HepG2 (cell line): ENCODE results near the gene ALG8. TPM values are rescaled to one million over a fixed set of nuclear protein-coding genes. Genes with fewer than 3 reads are reported as not detected.

Experiments
- BRF2 ChIP-seq: sonication (generic); formaldehyde crosslinking; IDR thresholded peaks from 2 replicates; pipeline ENCODE4 v1.8.1; 2022; ENCODE audit warnings: mild to moderate bottlenecking, missing genetic modification reagents
- ELF4 ChIP-seq: sonication (generic); formaldehyde crosslinking; IDR thresholded peaks from 2 replicates; pipeline ENCODE4 v1.5.0; 2020; ENCODE audit warnings: missing genetic modification reagents, mild to moderate bottlenecking, moderate library complexity, borderline replicate concordance
- FOXA3 ChIP-seq: IDR thresholded peaks from 2 replicates; pipeline ENCODE4 v1.6.1; 2016; ENCODE audit warnings: missing genetic modification reagents, missing compliant biosample characterization
- FOXK1 ChIP-seq: sonication (generic); formaldehyde crosslinking; IDR thresholded peaks from 2 replicates; pipeline ENCODE4 v1.4.0; 2020; ENCODE audit warnings: low read depth, missing genetic modification reagents, borderline replicate concordance
- MAFF ChIP-seq: IDR thresholded peaks from 2 replicates; pipeline ENCODE4 v1.6.1; 2011; ENCODE audit warnings: low read depth, low read length, improper control_type of control experiment
- NFE2L2 ChIP-seq: fragments of 150-350 bp; IDR thresholded peaks from 2 replicates; pipeline ENCODE4 v1.6.1; 2014; ENCODE audit warnings: low read length
- PCBP2 ChIP-seq: fragments of 200-400 bp; formaldehyde crosslinking; optimal IDR thresholded peaks from 2 replicates; pipeline ENCODE3; 2018; ENCODE audit warnings: low read length, low read depth; ENCODE audit not compliant: poor library complexity, severe bottlenecking
- POLR2G ChIP-seq: fragments of 200-400 bp; formaldehyde crosslinking; IDR thresholded peaks from 2 replicates; pipeline ENCODE4 v1.6.1; 2018; ENCODE audit warnings: mild to moderate bottlenecking, low read depth, low read length, moderate library complexity
- PTBP1 ChIP-seq: fragments of 200-400 bp; formaldehyde crosslinking; IDR thresholded peaks from 2 replicates; pipeline ENCODE4 v1.6.1; 2018; ENCODE audit warnings: low read length, low read depth; ENCODE audit not compliant: poor library complexity, severe bottlenecking
- RXRA ChIP-seq: sonication (generic); formaldehyde crosslinking; IDR thresholded peaks from 2 replicates; pipeline ENCODE4 v1.5.1; 2020; ENCODE audit warnings: missing genetic modification reagents
- SMAD9 ChIP-seq: sonication (generic); formaldehyde crosslinking; IDR thresholded peaks from 2 replicates; pipeline ENCODE4 v1.5.1; 2020; ENCODE audit warnings: mild to moderate bottlenecking, missing genetic modification reagents
- THAP7 ChIP-seq: sonication (generic); formaldehyde crosslinking; IDR thresholded peaks from 2 replicates; pipeline ENCODE4 v1.8.1; 2023; ENCODE audit warnings: mild to moderate bottlenecking, missing genetic modification reagents
- ZBTB49 ChIP-seq: sonication (generic); formaldehyde crosslinking; IDR thresholded peaks from 2 replicates; pipeline ENCODE4 v1.4.0; 2020; ENCODE audit warnings: missing genetic modification reagents, borderline replicate concordance
- ZNF30 ChIP-seq: sonication (generic); formaldehyde crosslinking; IDR thresholded peaks from 2 replicates; pipeline ENCODE4 v1.5.0; 2020; ENCODE audit warnings: mild to moderate bottlenecking, missing genetic modification reagents
- ZNF407 ChIP-seq: sonication (generic); formaldehyde crosslinking; IDR thresholded peaks from one replicate; pipeline ENCODE4 v1.5.1; 2020; ENCODE audit warnings: mild to moderate bottlenecking, missing genetic modification reagents; ENCODE audit errors: not compliant biosample characterization
- ZNF790 ChIP-seq: sonication (generic); formaldehyde crosslinking; IDR thresholded peaks from 2 replicates; pipeline ENCODE4 v1.8.0; 2022; ENCODE audit warnings: missing genetic modification reagents, mild to moderate bottlenecking, borderline replicate concordance
- polyA plus RNA-seq, 8 experiments: library from polyadenylated mRNA; depleted of rRNA in 3 of 8; stranded (reverse) in 7 of 8; unstranded in 1 of 8; fragments of >200 nt; fragmentation: Illumina TruSeq in 4 of 8; extraction: Trizol in 4 of 8; gene quantifications; 2 replicates each; pipeline versions ENCODE4 v1.2.1 to v1.2.3, GENCODE V29; 2011 to 2016; ENCODE audit warnings: low read depth in 4 of 8, missing spikeins in 1 of 8, mixed read lengths in 1 of 8; ENCODE audit not compliant: insufficient read depth in 1 of 8
- total RNA-seq, 5 experiments: library from RNA; depleted of rRNA; stranded (reverse); fragments of >200 nt; fragmentation: Illumina TruSeq; extraction: Trizol; gene quantifications; 2 replicates each; pipeline ENCODE4 v1.2.3, GENCODE V29; 2016; ENCODE audit warnings: low read depth in 1 of 5

ALG8 gene
- total and polyA plus RNA-seq, 2 of the 13 experiments (the other 11 are each of a cell fraction or from before 2014, with no cell fraction given), result 75.8 to 88.0 TPM

- peak; percentile 62 for TF ChIP-seq FOXA3 (CRISPR knock-in tag)
- TF ChIP-seq FOXK1, result no peak; the same call in 1 of the 2 replicates
- no peak for TF ChIP-seq SMAD9 (CRISPR knock-in tag)
- no peak for TF ChIP-seq ZBTB49 (CRISPR knock-in tag)
- TF ChIP-seq ELF4 (CRISPR knock-in tag), result no peak
- TF ChIP-seq PCBP2, result no peak
- TF ChIP-seq BRF2 (CRISPR knock-in tag), result no peak
- TF ChIP-seq ZNF790, result no peak
- 0 out of 2 replicates have a peak, but pooled peaks have one; percentile 16 for TF ChIP-seq NFE2L2
- no peak for TF ChIP-seq PTBP1
- TF ChIP-seq ZNF407 (CRISPR knock-in tag), result no peak
- no peak for TF ChIP-seq MAFF
- TF ChIP-seq ZNF30 (CRISPR knock-in tag), result no peak
- TF ChIP-seq THAP7 (CRISPR knock-in tag), result no peak
- TF ChIP-seq POLR2G, result no peak
- peak; percentile 96 for TF ChIP-seq RXRA (CRISPR knock-in tag)
Measured at GRCh38 chr11:78061088-78061920, 78.1 kb downstream of the ALG8 start (continued).
